ENCODE results near the gene RAPGEF4. TPM values are rescaled to one million over a fixed set of nuclear protein-coding genes. Genes with fewer than 3 reads are reported as not detected.

Gene RAPGEF4
- total and polyA plus RNA-seq, 2 of the 8 experiments (the other 6 are each of a cell fraction or from before 2014, with no cell fraction given), result 1.2 to 2.6 TPM

DNA sequence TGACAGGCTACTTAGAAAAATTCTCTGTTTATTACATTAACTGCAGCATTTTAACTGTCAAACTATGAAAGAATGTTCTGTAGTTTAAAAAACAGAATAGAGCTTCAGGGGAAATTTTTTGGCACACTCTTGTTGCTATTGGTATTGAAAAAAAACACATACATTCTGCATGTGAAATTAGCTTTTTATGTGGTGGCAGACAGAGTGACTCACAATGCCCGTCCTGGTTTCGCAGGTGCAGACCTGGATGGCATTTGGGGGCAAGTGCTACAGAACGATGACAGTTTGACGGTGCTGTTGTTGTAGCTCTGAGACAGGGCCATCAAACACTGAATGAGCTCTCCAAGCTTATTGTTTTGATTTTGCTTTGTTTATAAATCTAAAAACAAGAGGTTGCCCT lies 235.0 kb downstream of the RAPGEF4 start:
- no peak overlapping the region for H3K18ac ChIP-seq (ENCODE audit: extremely low read depth, low read length)
- WGBS, 2 experiments (ENCODE audit: extremely low coverage in 1 of 2, insufficient coverage in 1 of 2, insufficient read length in 1 of 2, insufficient replicate concordance in 2 of 2, low coverage in 1 of 2, low lambda C conversion rate in 2 of 2, missing lambda C conversion rate in 1 of 2), result 96% methylated on average over 4 of the region's 4 CpGs; no CpG with 5 or more reads in 1 of the 2 experiments
- H3K4me3 ChIP-seq (ENCODE audit: extremely low read depth in 1 of 4, insufficient read depth in 2 of 4, low read depth in 3 of 4, low read length in 4 of 4), result no peak overlapping the region
- no peaks in the 10 kb centered on the region for H4K20me1 ChIP-seq (replicated peaks in 1 of 2; ENCODE audit: control insufficient read depth in 1 of 2, insufficient read depth in 2 of 2, low read length in 2 of 2)
- no peak overlapping the region for H2AFZ ChIP-seq (ENCODE audit: low read length)
- H3K79me2 ChIP-seq (ENCODE audit: control insufficient read depth in 1 of 2, insufficient read depth in 2 of 2, low read length in 2 of 2), result no peaks in the 10 kb centered on the region
- H3K27me3 ChIP-seq (replicated peaks in 1 of 4; ENCODE audit: control insufficient read depth in 3 of 4, extremely low read depth in 1 of 4, insufficient read depth in 3 of 4, low read length in 3 of 4), result no peaks in the 10 kb centered on the region; a peak in 1 of 7 replicates
- H3K79me1 ChIP-seq (ENCODE audit: low read depth, low read length), result no peaks in the 10 kb centered on the region
- H3K9me3 ChIP-seq (ENCODE audit: insufficient read depth in 2 of 2, low read depth in 1 of 2, low read length in 1 of 2), result no peaks in the 10 kb centered on the region
- H4K5ac ChIP-seq (ENCODE audit: insufficient read length, low read depth, low read length), result no peak overlapping the region
- no peak overlapping the region for H3K56ac ChIP-seq (replicated peaks; ENCODE audit: insufficient read length, low read depth, low read length)
- ChIA-PET CTCF (ENCODE audit: partially characterized antibody) (interaction anchor here (0.7 to 1.9 kb wide), 7 partner anchors 8 to 128 kb away, joined by 3 to 6 read pairs (median 4); no protein-coding TSS in a partner anchor), POLR2A (ENCODE audit: partially characterized antibody) (interaction anchor here (0.7 kb wide), 1 partner anchor 350 kb away, joined by 4 read pairs; no protein-coding TSS in a partner anchor)
- H2BK120ac ChIP-seq (replicated peaks; ENCODE audit: low read depth, low read length), result no peak overlapping the region
- H2BK20ac ChIP-seq (ENCODE audit: low read length), result no peak overlapping the region
- no peak overlapping the region for H2BK5ac ChIP-seq (ENCODE audit: low read depth, low read length)
- H3K4ac ChIP-seq (replicated peaks; ENCODE audit: insufficient read length, low read depth, low read length), result no peak overlapping the region
- FAIRE-seq (no peak), DNase-seq (ENCODE audit: low read depth in 1 of 2, low spot score in 2 of 2) (no peak)
- no peak overlapping the region for H2BK15ac ChIP-seq (ENCODE audit: low read length)
- H3K4me2 ChIP-seq (ENCODE audit: insufficient read depth in 1 of 2, low read depth in 2 of 2, low read length in 2 of 2), result no peak overlapping the region
- H2BK12ac ChIP-seq (ENCODE audit: low read depth, low read length), result no peak overlapping the region
- H4K91ac ChIP-seq (replicated peaks; ENCODE audit: insufficient read length, low read length), result no peak overlapping the region
- H3K23ac ChIP-seq (ENCODE audit: insufficient read length), result no peak overlapping the region
- H3K14ac ChIP-seq (ENCODE audit: insufficient read length), result no peak overlapping the region
- H3K36me3 ChIP-seq (ENCODE audit: control insufficient read depth in 2 of 4, insufficient read depth in 4 of 4, low read length in 3 of 4), result no peaks in the 10 kb centered on the region
- H3K9ac ChIP-seq (replicated peaks in 1 of 4; ENCODE audit: extremely low read depth in 1 of 4, low read depth in 3 of 4, low read length in 3 of 4), result no peak overlapping the region
- H3K27ac ChIP-seq (ENCODE audit: low read depth, low read length), result no peak overlapping the region
- no peak overlapping the region for H4K8ac ChIP-seq (ENCODE audit: extremely low read depth, insufficient read depth, low read length)
- H2AK5ac ChIP-seq (ENCODE audit: low read depth, low read length), result no peak overlapping the region
- no peaks in the 10 kb centered on the region for H3K23me2 ChIP-seq (ENCODE audit: low read depth, low read length)
- H3K4me1 ChIP-seq (replicated peaks in 1 of 4; ENCODE audit: control insufficient read depth in 3 of 4, insufficient read depth in 4 of 4, low read length in 3 of 4), result no peaks in the 10 kb centered on the region; a peak in 1 of 7 replicates
- TF ChIP-seq FOSL1 (IDR thresholded peaks at IDR 0.05; ENCODE audit: insufficient read depth, low read depth, low read length), result no peak
- no peak for TF ChIP-seq KDM5A (IDR thresholded peaks at IDR 0.05; ENCODE audit: low read length)
- TF ChIP-seq, protein P1, sequence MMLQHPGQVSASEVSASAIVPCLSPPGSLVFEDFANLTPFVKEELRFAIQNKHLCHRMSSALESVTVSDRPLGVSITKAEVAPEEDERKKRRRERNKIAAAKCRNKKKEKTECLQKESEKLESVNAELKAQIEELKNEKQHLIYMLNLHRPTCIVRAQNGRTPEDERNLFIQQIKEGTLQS (IDR thresholded peaks at IDR 0.05; ENCODE audit: insufficient read depth, low read depth, low read length), result no peak
- no peak for TF ChIP-seq JUN (IDR thresholded peaks at IDR 0.05; ENCODE audit: low read depth, low read length)
- TF ChIP-seq POLR2A (IDR thresholded peaks at IDR 0.05; ENCODE audit: control extremely low read depth in 1 of 2, low read depth in 2 of 2, low read length in 2 of 2), result no peak
- TF ChIP-seq, protein P2, sequence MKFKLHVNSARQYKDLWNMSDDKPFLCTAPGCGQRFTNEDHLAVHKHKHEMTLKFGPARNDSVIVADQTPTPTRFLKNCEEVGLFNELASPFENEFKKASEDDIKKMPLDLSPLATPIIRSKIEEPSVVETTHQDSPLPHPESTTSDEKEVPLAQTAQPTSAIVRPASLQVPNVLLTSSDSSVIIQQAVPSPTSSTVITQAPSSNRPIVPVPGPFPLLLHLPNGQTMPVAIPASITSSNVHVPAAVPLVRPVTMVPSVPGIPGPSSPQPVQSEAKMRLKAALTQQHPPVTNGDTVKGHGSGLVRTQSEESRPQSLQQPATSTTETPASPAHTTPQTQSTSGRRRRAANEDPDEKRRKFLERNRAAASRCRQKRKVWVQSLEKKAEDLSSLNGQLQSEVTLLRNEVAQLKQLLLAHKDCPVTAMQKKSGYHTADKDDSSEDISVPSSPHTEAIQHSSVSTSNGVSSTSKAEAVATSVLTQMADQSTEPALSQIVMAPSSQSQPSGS (IDR thresholded peaks at IDR 0.05; ENCODE audit: low read length), result no peak
- TF ChIP-seq BRCA1 (IDR thresholded peaks at IDR 0.05; ENCODE audit: low read depth, low read length), result no peak
- TF ChIP-seq, protein P3, sequence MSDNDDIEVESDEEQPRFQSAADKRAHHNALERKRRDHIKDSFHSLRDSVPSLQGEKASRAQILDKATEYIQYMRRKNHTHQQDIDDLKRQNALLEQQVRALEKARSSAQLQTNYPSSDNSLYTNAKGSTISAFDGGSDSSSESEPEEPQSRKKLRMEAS (IDR thresholded peaks at IDR 0.05), result no peak
- TF ChIP-seq SP1 (IDR thresholded peaks at IDR 0.05; ENCODE audit: low read depth, low read length), result no peak
- no peak for TF ChIP-seq TAF7 (optimal IDR thresholded peaks at IDR 0.05; ENCODE audit: borderline replicate concordance, low read depth, low read length)
- TF ChIP-seq KDM1A (IDR thresholded peaks at IDR 0.05; ENCODE audit: borderline replicate concordance, low read length), result no peak
- TF ChIP-seq CTBP2 (IDR thresholded peaks at IDR 0.05; ENCODE audit: borderline replicate concordance, insufficient read depth, insufficient read length, low read length), result no peak

Measured in H1 (cell line).